Stimulated activated memory B cell treated with anti-CD40 and anti-IgM and Interleukin-4, amounts not matched to agents 10 μg/mL and 1 μg/mL and 100 μg/mL, for 72 hours (primary cell): ENCODE measurements around the gene RPL39.
"Not testable (repeated sequence)": the region's sequence is repeated elsewhere in the genome, so short reads cannot be mapped to it uniquely, and the experiment has no call there.

Experiments used
- ATAC-seq: fragments of 150-1000 bp; cut with Tn5 transposase; 2 replicates; pipeline ENCODE4 v1.10.0; 2021
- H3K27ac Mint-ChIP-seq: one replicate; pipeline ENCODE4 v1.8.0; 2022; ENCODE audit warnings: mild to moderate bottlenecking, mixed read lengths
- H3K27me3 Mint-ChIP-seq: one replicate; pipeline ENCODE4 v1.8.0; 2022; ENCODE audit warnings: mixed read lengths
- H3K36me3 Mint-ChIP-seq: one replicate; pipeline ENCODE4 v1.8.0; 2022; ENCODE audit warnings: mixed read lengths
- H3K4me1 Mint-ChIP-seq: one replicate; pipeline ENCODE4 v1.8.0; 2022; ENCODE audit warnings: mixed read lengths
- H3K4me3 Mint-ChIP-seq: one replicate; pipeline ENCODE4 v1.8.0; 2022; ENCODE audit warnings: mild to moderate bottlenecking, moderate library complexity, mixed read lengths
- H3K9me3 Mint-ChIP-seq: one replicate; pipeline ENCODE4 v1.8.0; 2022; ENCODE audit warnings: mixed read lengths

The RPL39 gene

GRCh38 chrX:119783026-119783425 lies 8.4 kb downstream of the RPL39 start:
- H3K27me3 Mint-ChIP-seq = no peaks in the 10 kb centered on the region
- H3K27ac Mint-ChIP-seq = peak overlapping the region; percentile 64
- H3K4me3 Mint-ChIP-seq = no peak overlapping the region
- peaks cover 28% of the 10 kb centered on the region for H3K36me3 Mint-ChIP-seq
- ATAC-seq = no peak
- H3K4me1 Mint-ChIP-seq = peaks cover 19% of the 10 kb centered on the region
- H3K9me3 Mint-ChIP-seq = no peaks in the 10 kb centered on the region

DNA sequence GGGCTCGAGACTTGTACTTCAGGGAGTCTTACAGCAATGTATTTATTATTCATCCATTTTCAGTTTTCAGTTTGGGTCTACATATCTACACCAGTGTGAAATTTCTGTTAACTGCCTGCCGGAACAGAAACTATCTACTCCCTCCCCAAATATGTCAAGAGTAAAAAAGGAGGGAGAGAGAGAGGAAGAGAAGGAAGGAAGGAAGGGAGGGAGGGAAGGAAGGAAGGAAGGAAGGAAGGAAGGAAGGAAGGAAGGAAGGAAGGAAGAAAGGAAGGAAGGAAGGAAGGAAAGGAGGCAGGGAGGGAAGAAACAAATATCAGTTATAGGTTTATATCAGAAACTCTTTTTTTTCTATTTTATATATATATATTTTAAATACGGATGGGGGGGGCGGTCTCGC lies 12.6 kb downstream of the RPL39 start:
- Mint-ChIP-seq H3K9me3 (no peaks in the 10 kb centered on the region), H3K27ac (no peak overlapping the region), H3K27me3 (no peaks in the 10 kb centered on the region), H3K4me1 (peaks cover 26% of the 10 kb centered on the region), H3K36me3 (peaks cover 21% of the 10 kb centered on the region), H3K4me3 (no peak overlapping the region)
- no peak for ATAC-seq

DNA sequence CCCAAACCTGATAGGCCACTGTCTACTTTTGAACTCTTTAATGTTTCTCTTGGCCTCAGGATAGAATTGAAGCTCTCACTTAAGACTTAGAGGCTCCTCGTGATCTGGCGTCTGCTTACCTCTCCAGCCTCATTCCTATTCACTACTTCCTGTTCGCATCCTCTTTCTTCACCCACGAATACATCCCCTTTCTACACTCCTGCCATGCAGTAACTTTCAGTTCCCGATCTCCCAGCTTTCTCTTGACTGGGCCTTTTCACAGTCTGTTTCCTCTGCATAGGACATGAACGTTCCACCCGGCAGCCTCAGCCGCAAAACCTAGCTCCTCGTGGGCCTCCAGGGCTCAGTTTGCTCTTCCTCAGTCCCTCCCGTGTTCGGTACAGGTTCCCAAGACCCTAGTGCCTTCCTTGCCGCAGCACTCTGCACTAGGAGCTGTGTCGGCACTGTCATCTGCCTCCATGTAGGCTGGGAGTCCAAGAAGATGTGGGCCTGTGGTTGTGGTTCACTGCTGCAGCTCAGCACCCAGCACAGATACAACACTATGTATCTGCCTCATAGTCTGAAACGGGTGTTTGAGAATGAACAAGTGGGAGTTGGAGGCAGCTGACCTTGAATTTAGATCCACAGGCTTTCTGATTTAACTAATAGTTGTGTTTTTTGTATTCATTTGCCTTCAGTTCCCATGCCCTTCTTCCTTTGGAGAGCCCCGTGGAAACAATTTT lies 15.8 kb downstream of the RPL39 start:
- Mint-ChIP-seq H3K36me3 (peaks cover 7% of the 10 kb centered on the region), H3K9me3 (no peaks in the 10 kb centered on the region), H3K27ac (peak overlapping the region; percentile 88), H3K4me1 (peaks cover 24% of the 10 kb centered on the region), H3K27me3 (no peaks in the 10 kb centered on the region), H3K4me3 (peak overlapping the region; percentile 49)
- peak; percentile 72 for ATAC-seq

DNA sequence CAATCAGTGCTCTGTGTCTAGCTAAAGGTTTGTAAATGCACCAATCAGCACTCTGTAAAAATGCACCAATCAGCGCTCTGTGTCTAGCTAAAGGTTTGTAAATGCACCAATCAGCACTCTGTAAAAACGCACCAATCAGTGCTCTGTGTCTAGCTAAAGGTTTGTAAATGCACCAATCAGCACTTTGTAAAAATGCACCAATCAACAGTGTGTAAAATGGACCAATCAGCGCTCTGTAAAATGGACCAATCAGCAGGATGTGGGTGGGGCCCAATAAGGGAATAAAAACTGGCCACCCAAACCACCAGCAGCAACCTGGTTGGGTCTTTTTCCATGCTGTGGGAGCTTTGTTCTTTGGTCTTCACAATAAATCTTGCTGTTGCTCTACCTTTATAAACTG lies 22.0 kb downstream of the RPL39 start:
- not testable (repeated sequence) for H3K27me3 Mint-ChIP-seq, H3K4me3 Mint-ChIP-seq, ATAC-seq, H3K9me3 Mint-ChIP-seq, H3K27ac Mint-ChIP-seq
- Mint-ChIP-seq H3K36me3 (peaks cover 14% of the 10 kb centered on the region), H3K4me1 (peaks cover 17% of the 10 kb centered on the region)

DNA sequence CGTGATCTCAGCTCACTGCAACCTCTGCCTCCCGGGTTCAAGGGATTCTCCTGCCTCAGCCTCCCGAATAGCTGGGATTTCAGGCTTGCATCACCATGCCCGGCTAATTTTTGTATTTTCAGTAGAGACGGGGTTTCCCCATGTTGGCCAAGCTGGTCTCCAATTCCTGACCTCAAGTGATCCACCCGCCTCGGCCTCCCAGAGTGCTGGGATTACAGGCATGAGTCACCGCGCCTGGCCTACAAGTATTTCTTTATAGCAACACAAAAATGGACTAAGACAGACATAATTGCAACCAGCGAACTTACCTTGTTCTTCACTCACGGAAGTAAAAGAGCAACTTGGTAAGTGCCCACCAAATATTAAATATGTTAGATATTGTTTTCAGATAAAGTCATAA lies 23.0 kb downstream of the RPL39 start:
- H3K9me3 Mint-ChIP-seq, ATAC-seq, H3K27ac Mint-ChIP-seq, H3K27me3 Mint-ChIP-seq, H3K4me3 Mint-ChIP-seq: not testable (repeated sequence)
- H3K36me3 Mint-ChIP-seq = peaks cover 14% of the 10 kb centered on the region
- peaks cover 18% of the 10 kb centered on the region for H3K4me1 Mint-ChIP-seq

DNA sequence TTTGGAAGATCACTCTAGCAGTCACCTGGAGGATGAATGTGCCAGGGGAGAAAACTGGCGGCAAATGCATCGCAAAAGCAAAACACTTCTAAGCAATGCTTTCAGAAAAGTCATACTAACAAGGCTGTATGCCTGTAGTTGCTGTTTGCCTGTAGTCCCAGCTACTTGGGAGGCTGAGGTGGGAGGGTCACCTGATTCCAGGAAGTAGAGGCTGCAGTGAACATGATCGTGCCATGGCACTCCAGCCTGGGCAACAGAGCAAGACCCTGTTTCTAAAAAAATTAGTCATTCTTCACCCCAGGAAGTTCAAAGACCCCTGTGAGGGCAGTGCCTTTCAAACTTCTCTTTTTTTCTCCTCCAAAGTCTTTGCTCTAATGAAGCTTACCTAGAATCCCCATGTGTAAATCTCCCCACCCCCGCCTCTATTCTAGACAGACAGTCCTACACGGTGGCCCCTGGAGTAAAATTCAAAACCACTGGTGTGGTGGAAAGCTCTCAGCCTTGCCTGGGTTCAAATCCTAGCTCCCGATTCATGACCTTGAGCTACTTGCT lies 27.5 kb downstream of the RPL39 start:
- Mint-ChIP-seq H3K27me3 (no peaks in the 10 kb centered on the region), H3K27ac (peak overlapping the region; percentile 77), H3K36me3 (peaks cover 3% of the 10 kb centered on the region), H3K9me3 (no peaks in the 10 kb centered on the region), H3K4me3 (no peak overlapping the region), H3K4me1 (peaks cover 39% of the 10 kb centered on the region)
- ATAC-seq = peak; percentile 60

GRCh38 chrX:119763181-119763580 lies 28.2 kb downstream of the RPL39 start:
- Mint-ChIP-seq H3K9me3 (no peaks in the 10 kb centered on the region), H3K36me3 (no peaks in the 10 kb centered on the region), H3K4me3 (no peak overlapping the region), H3K27ac (peak overlapping the region; percentile 77), H3K27me3 (no peaks in the 10 kb centered on the region), H3K4me1 (peaks cover 39% of the 10 kb centered on the region)
- ATAC-seq = no peak

DNA sequence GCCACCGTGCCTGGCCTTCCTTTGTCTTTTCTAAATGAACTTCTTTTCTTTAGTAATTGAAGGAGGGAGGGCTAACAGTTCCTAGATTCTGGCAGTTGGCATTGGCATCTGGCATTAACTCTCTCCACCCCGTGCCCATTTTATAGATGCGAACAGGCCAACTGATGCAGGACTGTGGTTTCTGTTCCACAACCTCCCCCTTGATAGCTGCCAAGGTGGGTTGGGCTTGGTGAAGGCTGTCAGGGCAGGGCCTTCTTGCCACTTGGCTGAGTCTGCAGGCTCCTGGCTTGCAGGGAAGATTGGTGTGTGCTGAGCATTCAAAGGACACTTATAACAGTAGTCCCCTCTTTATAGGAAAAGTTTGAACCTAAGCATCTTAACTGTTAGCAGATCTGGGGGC lies 28.7 kb downstream of the RPL39 start:
- H3K4me3 Mint-ChIP-seq = no peak overlapping the region
- no peaks in the 10 kb centered on the region for H3K9me3 Mint-ChIP-seq
- no peaks in the 10 kb centered on the region for H3K27me3 Mint-ChIP-seq
- H3K36me3 Mint-ChIP-seq = no peaks in the 10 kb centered on the region
- H3K4me1 Mint-ChIP-seq = peaks cover 37% of the 10 kb centered on the region
- H3K27ac Mint-ChIP-seq = peak overlapping the region; percentile 77
- no peak for ATAC-seq

DNA sequence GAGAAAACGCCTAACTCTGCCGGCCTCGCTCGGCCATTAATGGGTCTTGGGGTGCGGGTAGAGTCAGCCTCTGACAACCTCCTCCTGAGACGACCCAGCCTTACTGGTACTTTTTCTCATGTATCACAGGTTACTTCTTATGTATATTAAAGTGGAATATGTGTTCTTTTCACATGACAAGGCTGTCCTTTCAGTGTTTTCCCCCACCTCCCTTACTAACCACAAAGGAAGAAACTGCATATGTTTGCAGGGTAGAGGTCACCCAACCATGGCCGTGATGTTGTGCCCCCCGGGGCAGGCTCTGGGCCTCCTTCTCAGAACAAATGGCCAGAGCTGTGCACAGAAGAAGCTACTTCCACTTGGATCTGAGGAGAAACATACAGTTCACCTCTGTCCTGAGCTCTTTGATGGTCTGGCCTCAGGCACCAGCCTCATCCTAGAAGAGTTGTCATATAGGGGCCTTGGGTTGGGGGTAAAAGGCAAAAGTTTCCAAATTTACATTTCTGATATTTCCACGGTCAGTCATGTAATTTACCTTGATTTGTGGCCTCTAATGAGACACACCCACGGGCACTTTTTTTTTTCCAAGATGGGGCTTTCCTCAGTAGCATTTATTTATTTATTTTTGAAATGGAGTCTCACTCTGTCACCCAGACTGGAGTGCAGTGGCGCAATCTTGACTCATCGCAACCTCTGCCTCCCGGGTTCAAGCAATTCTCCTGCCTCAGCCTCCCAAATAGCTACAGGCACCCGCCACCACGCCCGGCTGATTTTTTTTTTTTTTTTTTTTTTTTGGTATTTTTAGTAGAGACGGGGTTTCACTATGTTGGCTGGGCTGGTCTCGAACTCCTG lies 31.2 kb downstream of the RPL39 start:
- peak; percentile 47 for ATAC-seq
- Mint-ChIP-seq H3K27me3 (no peaks in the 10 kb centered on the region), H3K4me3 (peak overlapping the region; percentile 92), H3K36me3 (no peaks in the 10 kb centered on the region), H3K27ac (peak overlapping the region; percentile 95), H3K9me3 (no peaks in the 10 kb centered on the region), H3K4me1 (peaks cover 61% of the 10 kb centered on the region)

GRCh38 chrX:119759248-119759766 lies 32.1 kb downstream of the RPL39 start:
- Mint-ChIP-seq H3K27ac (peak overlapping the region; percentile 95), H3K9me3 (no peaks in the 10 kb centered on the region), H3K27me3 (no peaks in the 10 kb centered on the region), H3K4me1 (peaks cover 68% of the 10 kb centered on the region), H3K36me3 (no peaks in the 10 kb centered on the region), H3K4me3 (peak overlapping the region; percentile 92)
- no peak for ATAC-seq

DNA sequence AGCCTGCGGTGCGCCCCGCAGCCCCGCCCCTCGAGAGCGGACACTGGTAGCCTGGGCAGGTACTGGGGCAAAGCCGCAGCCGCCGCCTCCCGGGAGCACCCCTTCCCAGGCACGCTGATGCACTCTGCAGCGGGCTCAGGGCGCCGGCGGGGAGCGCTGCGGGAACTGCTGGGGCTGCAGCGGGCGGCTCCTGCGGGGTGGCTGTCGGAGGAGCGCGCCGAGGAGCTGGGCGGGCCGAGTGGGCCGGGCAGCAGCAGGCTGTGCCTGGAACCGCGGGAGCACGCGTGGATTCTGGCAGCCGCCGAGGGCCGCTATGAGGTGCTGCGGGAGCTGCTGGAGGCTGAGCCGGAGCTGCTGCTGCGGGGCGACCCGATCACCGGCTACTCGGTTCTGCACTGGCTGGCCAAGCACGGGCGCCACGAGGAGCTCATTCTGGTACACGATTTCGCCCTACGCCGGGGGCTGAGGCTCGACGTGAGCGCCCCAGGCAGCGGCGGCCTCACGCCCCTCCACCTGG lies 32.6 kb downstream of the RPL39 start:
- H3K36me3 Mint-ChIP-seq = no peaks in the 10 kb centered on the region
- H3K9me3 Mint-ChIP-seq = no peaks in the 10 kb centered on the region
- H3K27ac Mint-ChIP-seq = peak overlapping the region; percentile 95
- peaks cover 68% of the 10 kb centered on the region for H3K4me1 Mint-ChIP-seq
- peak; percentile 34 for ATAC-seq
- peak overlapping the region; percentile 92 for H3K4me3 Mint-ChIP-seq
- H3K27me3 Mint-ChIP-seq = no peaks in the 10 kb centered on the region

DNA sequence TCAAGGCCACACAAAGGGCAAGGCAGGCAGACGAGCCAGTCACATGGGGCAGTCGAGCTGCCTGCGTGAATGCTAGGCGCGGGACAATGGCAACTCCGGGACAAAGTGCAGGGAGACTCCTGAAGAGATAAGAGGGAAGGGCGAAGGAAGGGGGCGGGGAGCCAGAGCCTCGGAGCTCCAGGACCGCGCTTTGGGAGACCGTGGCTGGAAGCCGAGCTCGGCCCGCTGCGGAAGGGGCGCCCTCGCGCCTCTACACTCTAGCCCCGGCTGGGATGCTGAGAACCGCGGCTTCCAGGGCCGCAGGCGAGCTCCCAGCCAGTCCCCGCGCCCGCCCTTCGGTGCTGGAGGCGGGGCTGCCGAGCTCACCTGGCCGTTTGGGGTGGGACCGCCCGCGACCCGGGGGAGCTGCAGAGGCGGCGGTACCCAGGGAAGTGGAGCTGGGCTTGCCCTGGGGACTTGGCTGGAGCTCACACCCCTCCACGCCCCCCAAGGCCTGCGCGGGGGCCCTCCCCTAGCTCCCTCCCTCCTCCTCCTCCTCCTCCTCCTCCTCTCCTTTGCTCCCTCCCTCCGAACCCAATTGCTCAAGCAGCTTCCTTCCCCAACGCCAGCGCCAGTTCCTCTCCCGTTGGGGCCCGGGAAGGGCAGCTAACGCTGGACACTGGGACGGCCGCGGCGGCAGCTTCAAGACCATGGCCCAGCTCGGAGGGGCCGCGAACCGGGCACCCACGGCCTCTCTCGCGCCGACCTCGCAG lies 33.3 kb downstream of the RPL39 start, which contains the start of gene SOWAHD:
Gene SOWAHD, plus strand, starts transcription at position 610 of the 752 bp plus-strand sequence. Its CDS starts 80 bp downstream, at position 690.
- H3K27me3 Mint-ChIP-seq = no peaks in the 10 kb centered on the region
- H3K4me1 Mint-ChIP-seq = peaks cover 63% of the 10 kb centered on the region
- H3K36me3 Mint-ChIP-seq = no peaks in the 10 kb centered on the region
- peak within 1 kb of the TSS; percentile 95 for H3K27ac Mint-ChIP-seq
- no peaks in the 10 kb centered on the region for H3K9me3 Mint-ChIP-seq
- ATAC-seq = peak; percentile 60
- H3K4me3 Mint-ChIP-seq = peak within 1 kb of the TSS; percentile 92

- ATAC-seq = no peak
- Mint-ChIP-seq H3K27me3 (no peaks in the 10 kb centered on the region), H3K36me3 (no peaks in the 10 kb centered on the region), H3K27ac (peak overlapping the region; percentile 95), H3K9me3 (no peaks in the 10 kb centered on the region), H3K4me3 (peak overlapping the region; percentile 81), H3K4me1 (peaks cover 58% of the 10 kb centered on the region)
Observed at GRCh38 chrX:119757646-119757978, 33.8 kb downstream of the RPL39 start.

DNA sequence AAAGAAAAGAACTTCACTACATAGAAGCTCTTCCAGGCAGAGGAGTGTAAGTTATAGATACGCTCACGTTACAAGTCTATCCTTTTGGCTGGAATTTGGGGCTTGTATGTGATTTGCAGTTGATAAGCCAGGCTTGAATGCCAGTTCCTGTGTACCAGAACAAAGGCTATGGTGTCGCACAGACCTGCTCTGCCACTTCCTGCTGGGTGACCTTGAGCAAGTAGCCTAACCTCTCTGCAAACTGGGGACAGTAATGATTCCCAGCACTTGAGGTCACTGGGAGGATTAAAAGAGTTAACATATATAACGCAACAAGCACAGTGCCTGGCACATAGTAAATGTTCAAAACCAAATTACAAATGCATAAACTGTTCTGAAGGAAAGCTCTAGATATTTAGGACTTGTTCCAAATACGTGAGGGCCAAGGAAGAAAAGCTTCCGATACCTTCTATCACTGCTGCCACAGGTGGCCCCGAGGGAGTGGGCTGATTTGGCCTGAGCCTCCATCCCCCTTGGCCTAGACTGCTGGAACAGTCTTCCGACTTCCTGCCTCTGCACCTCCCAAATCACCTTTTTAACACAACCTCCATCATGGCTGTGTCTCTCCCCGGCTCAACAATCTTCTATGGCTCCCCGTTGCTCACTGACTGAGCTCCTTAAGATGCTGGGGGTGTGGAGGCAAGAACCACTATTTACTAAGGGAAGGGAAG lies 34.3 kb downstream of the RPL39 start:
- Mint-ChIP-seq H3K36me3 (no peaks in the 10 kb centered on the region), H3K4me3 (peak overlapping the region; percentile 81), H3K27ac (peak overlapping the region; percentile 95), H3K9me3 (no peaks in the 10 kb centered on the region), H3K4me1 (peaks cover 53% of the 10 kb centered on the region), H3K27me3 (no peaks in the 10 kb centered on the region)
- no peak for ATAC-seq
